GM21717 (cell line): ENCODE results near the gene MEI4.

ENCODE experiments used
- ATAC-seq: cut with Tn5 transposase; IDR thresholded peaks from one replicate; pipeline ENCODE4 v1.9.1; 2021; ENCODE audit warnings: mild to moderate bottlenecking, moderate library complexity; ENCODE audit not compliant: unreplicated experiment

Gene MEI4

GRCh38 chr6:77926198-77926751 is 273.4 kb downstream of the MEI4 start:
- no peak for ATAC-seq

- ATAC-seq, result no peak
Measured at GRCh38 chr6:77930382-77930781, 277.5 kb downstream of the MEI4 start.

- no peak for ATAC-seq
Measured at GRCh38 chr6:77930952-77931351, 278.1 kb downstream of the MEI4 start.

- ATAC-seq, result no peak
Measured at GRCh38 chr6:77962070-77962469, 309.2 kb downstream of the MEI4 start.

GRCh38 chr6:77965449-77965848 is 312.6 kb downstream of the MEI4 start:
- no peak for ATAC-seq

GRCh38 chr6:77972334-77972733 is 319.5 kb downstream of the MEI4 start:
- ATAC-seq, result no peak
